ENCODE measurements around the gene ZNF3.

GRCh38 chr7:100048680-100049079 lies 32.8 kb downstream of the ZNF3 start:
- TF ChIP-seq CTCF (IDR thresholded peaks at IDR 0.05), result no peak
- TF ChIP-seq POLR2A (IDR thresholded peaks at IDR 0.05), result no peak
